ENCODE results near the gene MRPL17. TPM values are rescaled to one million over a fixed set of nuclear protein-coding genes. Genes with fewer than 3 reads are reported as not detected.

MRPL17 gene
- polyA plus RNA-seq, 1 donor (not counting 4 experiments of a cell fraction or from before 2014, with no cell fraction given) = 96.3 TPM

- Histone ChIP-seq H3K4me3 (ENCODE audit: control insufficient read depth in 2 of 3, extremely low read depth in 1 of 3, insufficient read depth in 2 of 3, low read depth in 1 of 3, low read length in 3 of 3) (no peak overlapping the region), H3K27me3 (ENCODE audit: control insufficient read depth, extremely low read depth, insufficient read depth, low read length) (peaks cover 63% of the 10 kb centered on the region), H3K4me1 (ENCODE audit: control insufficient read depth, extremely low read depth, insufficient read depth, low read length) (no peaks in the 10 kb centered on the region), H2AFZ (ENCODE audit: control insufficient read depth, low read length) (no peak overlapping the region), H3K36me3 (ENCODE audit: control insufficient read depth in 2 of 2, extremely low read depth in 1 of 2, insufficient read depth in 2 of 2, low read length in 2 of 2) (no peaks in the 10 kb centered on the region), H3K27ac (ENCODE audit: control insufficient read depth, insufficient read depth, low read length) (no peak overlapping the region), H3K79me2 (ENCODE audit: control insufficient read depth, insufficient read depth, low read length) (no peaks in the 10 kb centered on the region), H4K20me1 (ENCODE audit: control insufficient read depth, extremely low read depth, insufficient read depth, low read length) (no peaks in the 10 kb centered on the region), H3K4me2 (ENCODE audit: control insufficient read depth, extremely low read depth, insufficient read depth, low read depth, low read length) (no peak overlapping the region), H3K9ac (ENCODE audit: control insufficient read depth, extremely low read depth, insufficient read depth, low read length) (no peak overlapping the region), H3K9me3 (ENCODE audit: control insufficient read depth, low read depth, low read length) (no peaks in the 10 kb centered on the region), H3K9me1 (ENCODE audit: control insufficient read depth, extremely low read depth, insufficient read depth, low read length) (no peaks in the 10 kb centered on the region)
- dilution Hi-C loops (cut with MboI; ENCODE audit: extremely low pct_ligation_motif_present, low sequenced_read_pairs) = no loop called here
- no peak for DNase-seq (ENCODE audit: low read depth, low spot score)
- no peak for FAIRE-seq
- TF ChIP-seq EZH2 (IDR thresholded peaks at IDR 0.05; ENCODE audit: low read length) (no peak), CTCF (optimal IDR thresholded peaks at IDR 0.05 in 1 of 3, IDR thresholded peaks at IDR 0.05 in 1 of 3, conservative IDR thresholded peaks at IDR 0.05 in 1 of 3; ENCODE audit: extremely low read depth in 1 of 3, insufficient read depth in 2 of 3, low read length in 3 of 3) (no peak)
These were observed 29.5 kb downstream of the MRPL17 start for GRCh38 chr11:6653656-6654055.

- H3K4me1 ChIP-seq (ENCODE audit: control insufficient read depth, extremely low read depth, insufficient read depth, low read length) = no peaks in the 10 kb centered on the region
- no peak overlapping the region for H3K4me3 ChIP-seq (ENCODE audit: control insufficient read depth in 2 of 3, extremely low read depth in 1 of 3, insufficient read depth in 2 of 3, low read depth in 1 of 3, low read length in 3 of 3)
- TF ChIP-seq EZH2 (IDR thresholded peaks at IDR 0.05; ENCODE audit: low read length) (no peak), CTCF (optimal IDR thresholded peaks at IDR 0.05 in 1 of 3, IDR thresholded peaks at IDR 0.05 in 1 of 3, conservative IDR thresholded peaks at IDR 0.05 in 1 of 3; ENCODE audit: extremely low read depth in 1 of 3, insufficient read depth in 2 of 3, low read length in 3 of 3) (no peak)
- no peak for DNase-seq (ENCODE audit: low read depth, low spot score)
- H4K20me1 ChIP-seq (ENCODE audit: control insufficient read depth, extremely low read depth, insufficient read depth, low read length) = no peaks in the 10 kb centered on the region
- dilution Hi-C loops (cut with MboI; ENCODE audit: extremely low pct_ligation_motif_present, low sequenced_read_pairs) = no loop called here
- no peaks in the 10 kb centered on the region for H3K9me3 ChIP-seq (ENCODE audit: control insufficient read depth, low read depth, low read length)
- no peaks in the 10 kb centered on the region for H3K36me3 ChIP-seq (ENCODE audit: control insufficient read depth in 2 of 2, extremely low read depth in 1 of 2, insufficient read depth in 2 of 2, low read length in 2 of 2)
- H3K27me3 ChIP-seq (ENCODE audit: control insufficient read depth, extremely low read depth, insufficient read depth, low read length) = peaks cover 63% of the 10 kb centered on the region
- no peak for FAIRE-seq
- no peak overlapping the region for H3K27ac ChIP-seq (ENCODE audit: control insufficient read depth, insufficient read depth, low read length)
- H2AFZ ChIP-seq (ENCODE audit: control insufficient read depth, low read length) = no peak overlapping the region
- H3K9ac ChIP-seq (ENCODE audit: control insufficient read depth, extremely low read depth, insufficient read depth, low read length) = no peak overlapping the region
- no peaks in the 10 kb centered on the region for H3K79me2 ChIP-seq (ENCODE audit: control insufficient read depth, insufficient read depth, low read length)
- H3K4me2 ChIP-seq (ENCODE audit: control insufficient read depth, extremely low read depth, insufficient read depth, low read depth, low read length) = no peak overlapping the region
- no peaks in the 10 kb centered on the region for H3K9me1 ChIP-seq (ENCODE audit: control insufficient read depth, extremely low read depth, insufficient read depth, low read length)
These were observed 30.0 kb downstream of the MRPL17 start for GRCh38 chr11:6653097-6653496.

All from keratinocyte (primary cell).